ENCODE results near the gene GLP2R.

- no peak for TF ChIP-seq CTCF (IDR thresholded peaks at IDR 0.05; ENCODE audit: poor library complexity, severe bottlenecking)
- no peak for TF ChIP-seq EZH2 (IDR thresholded peaks at IDR 0.05; ENCODE audit: borderline replicate concordance, insufficient read depth, low read length, poor library complexity, severe bottlenecking)
- TF ChIP-seq POLR2AphosphoS5 (IDR thresholded peaks at IDR 0.05): no peak
- no peak for TF ChIP-seq TAF1 (IDR thresholded peaks at IDR 0.05; ENCODE audit: low read depth)
- TF ChIP-seq EP300 (conservative IDR thresholded peaks at IDR 0.05; ENCODE audit: poor library complexity, severe bottlenecking): no peak
- TF ChIP-seq MXI1 (conservative IDR thresholded peaks at IDR 0.05; ENCODE audit: poor library complexity, severe bottlenecking): no peak
- TF ChIP-seq, protein P1, sequence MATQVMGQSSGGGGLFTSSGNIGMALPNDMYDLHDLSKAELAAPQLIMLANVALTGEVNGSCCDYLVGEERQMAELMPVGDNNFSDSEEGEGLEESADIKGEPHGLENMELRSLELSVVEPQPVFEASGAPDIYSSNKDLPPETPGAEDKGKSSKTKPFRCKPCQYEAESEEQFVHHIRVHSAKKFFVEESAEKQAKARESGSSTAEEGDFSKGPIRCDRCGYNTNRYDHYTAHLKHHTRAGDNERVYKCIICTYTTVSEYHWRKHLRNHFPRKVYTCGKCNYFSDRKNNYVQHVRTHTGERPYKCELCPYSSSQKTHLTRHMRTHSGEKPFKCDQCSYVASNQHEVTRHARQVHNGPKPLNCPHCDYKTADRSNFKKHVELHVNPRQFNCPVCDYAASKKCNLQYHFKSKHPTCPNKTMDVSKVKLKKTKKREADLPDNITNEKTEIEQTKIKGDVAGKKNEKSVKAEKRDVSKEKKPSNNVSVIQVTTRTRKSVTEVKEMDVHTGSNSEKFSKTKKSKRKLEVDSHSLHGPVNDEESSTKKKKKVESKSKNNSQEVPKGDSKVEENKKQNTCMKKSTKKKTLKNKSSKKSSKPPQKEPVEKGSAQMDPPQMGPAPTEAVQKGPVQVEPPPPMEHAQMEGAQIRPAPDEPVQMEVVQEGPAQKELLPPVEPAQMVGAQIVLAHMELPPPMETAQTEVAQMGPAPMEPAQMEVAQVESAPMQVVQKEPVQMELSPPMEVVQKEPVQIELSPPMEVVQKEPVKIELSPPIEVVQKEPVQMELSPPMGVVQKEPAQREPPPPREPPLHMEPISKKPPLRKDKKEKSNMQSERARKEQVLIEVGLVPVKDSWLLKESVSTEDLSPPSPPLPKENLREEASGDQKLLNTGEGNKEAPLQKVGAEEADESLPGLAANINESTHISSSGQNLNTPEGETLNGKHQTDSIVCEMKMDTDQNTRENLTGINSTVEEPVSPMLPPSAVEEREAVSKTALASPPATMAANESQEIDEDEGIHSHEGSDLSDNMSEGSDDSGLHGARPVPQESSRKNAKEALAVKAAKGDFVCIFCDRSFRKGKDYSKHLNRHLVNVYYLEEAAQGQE (IDR thresholded peaks at IDR 0.05; ENCODE audit: borderline replicate concordance): no peak
These were observed 87.8 kb downstream of the GLP2R start for GRCh38 chr17:9913476-9913875.
